OCI-LY1 (cell line): ENCODE measurements around the gene MLH3.

Experiments used
- CTCF ChIP-seq: fragments of 200-600 bp; sonication (generic), shearing (Covaris generic); IDR thresholded peaks from 2 replicates; pipeline ENCODE4 v1.5.1; 2017; ENCODE audit warnings: mild to moderate bottlenecking, antibody characterized with exemption, low read length, moderate library complexity, mixed read lengths
- EZH2 ChIP-seq: fragments of 200-600 bp; sonication (generic), shearing (Covaris generic); IDR thresholded peaks from 2 replicates; pipeline ENCODE4 v1.8.0; 2017; ENCODE audit warnings: borderline replicate concordance, mixed run types, mild to moderate bottlenecking, antibody characterized with exemption, low read length, moderate library complexity, mixed read lengths

- no peak for TF ChIP-seq CTCF
- TF ChIP-seq EZH2: no peak
Observed at GRCh38 chr14:75040507-75040906, 10.8 kb downstream of the MLH3 start.
